Common myeloid progenitor, CD34-positive (primary cell): Measurements from ENCODE around the gene MMP17.

Source experiments
- CTCF ChIA-PET: fragments of 350-600 bp; sonication (Branson Sonifier 250); formaldehyde crosslinking; loops from one replicate; lab custom pipeline; 2021; ENCODE audit warnings: antibody characterized with exemption; lab: Charles Lee
- POLR2A ChIA-PET: fragments of 350-600 bp; sonication (Branson Sonifier 250); formaldehyde crosslinking; loops from one replicate; lab custom pipeline; 2021; ENCODE audit warnings: antibody characterized with exemption; lab: Charles Lee
- DNase-seq, 3 donors: peaks; one replicate each; pipeline versions ENCODE4 v3.0.0 to v3.0.0-alpha.2; 2013
- H3K27ac ChIP-seq, 2 experiments: 1 replicate in 1 of 2; 2 replicates in 1 of 2; pipeline ENCODE4 v1.7.0; 2013; ENCODE audit warnings: inconsistent platforms in 2 of 2, low read length in 2 of 2, mild to moderate bottlenecking in 2 of 2, low read depth in 1 of 2, moderate library complexity in 1 of 2; ENCODE audit not compliant: severe bottlenecking in 2 of 2, insufficient read depth in 1 of 2, poor library complexity in 1 of 2
- H3K27me3 ChIP-seq, 5 experiments: replicated peaks in 2 of 5; 1 replicate in 3 of 5; 2 replicates in 2 of 5; pipeline versions ENCODE4 v1.6.1 to v1.7.0; 2013; ENCODE audit warnings: low read length in 4 of 5, mild to moderate bottlenecking in 2 of 5, moderate library complexity in 2 of 5, inconsistent platforms in 1 of 5; ENCODE audit not compliant: insufficient read depth in 5 of 5, control insufficient read depth in 4 of 5
- H3K36me3 ChIP-seq, 4 experiments: 1 replicate in 2 of 4; 2 replicates in 2 of 4; pipeline versions ENCODE4 v1.6.1 to v1.7.0; 2013; ENCODE audit warnings: low read length in 3 of 4, control low read depth in 1 of 4, mild to moderate bottlenecking in 1 of 4; ENCODE audit not compliant: control insufficient read depth in 4 of 4, insufficient read depth in 4 of 4
- H3K4me1 ChIP-seq, 4 experiments: 1 replicate in 3 of 4; 2 replicates in 1 of 4; pipeline versions ENCODE4 v1.6.1 to v1.7.1; 2013; ENCODE audit warnings: low read length in 3 of 4, mild to moderate bottlenecking in 3 of 4, control low read depth in 1 of 4, inconsistent platforms in 1 of 4, moderate library complexity in 1 of 4; ENCODE audit not compliant: control insufficient read depth in 4 of 4, insufficient read depth in 4 of 4; ENCODE audit errors: control extremely low read depth in 1 of 4
- H3K4me3 ChIP-seq, 7 experiments: 1 replicate in 4 of 7; 2 replicates in 3 of 7; pipeline versions ENCODE4 v1.5.1 to v1.7.0; 2013; ENCODE audit warnings: mild to moderate bottlenecking in 7 of 7, low read length in 6 of 7, moderate library complexity in 6 of 7, inconsistent platforms in 2 of 7, low read depth in 2 of 7, control low read depth in 1 of 7; ENCODE audit not compliant: insufficient read depth in 4 of 7, control insufficient read depth in 1 of 7; ENCODE audit errors: extremely low read depth in 1 of 7
- H3K9me3 ChIP-seq, 5 experiments: 1 replicate in 4 of 5; 2 replicates in 1 of 5; pipeline versions ENCODE4 v1.6.1 to v1.7.1; 2013; ENCODE audit warnings: low read length in 4 of 5, mild to moderate bottlenecking in 2 of 5, inconsistent platforms in 1 of 5, low read depth in 1 of 5, moderate library complexity in 1 of 5; ENCODE audit not compliant: control insufficient read depth in 4 of 5, insufficient read depth in 2 of 5; ENCODE audit errors: control extremely low read depth in 1 of 5
- WGBS: methylation state at CpG from one replicate; pipeline ENCODE4 v1.1.5; 2013; ENCODE audit not compliant: insufficient coverage; 5-methylcytosine and 5-hydroxymethylcytosine counted together

MMP17 gene

GRCh38 chr12:131853832-131854797 is 25.9 kb downstream of the MMP17 start:
- no peak for DNase-seq
- Histone ChIP-seq H3K36me3 (no peaks in the 10 kb centered on the region), H3K27ac (no peak overlapping the region), H3K4me3 (no peak overlapping the region), H3K9me3 (no peaks in the 10 kb centered on the region), H3K4me1 (peaks cover 0 to 43% (median 17%) of the 10 kb centered on the region in 4 experiments), H3K27me3 (peaks cover 0 to 8% (median 0%) of the 10 kb centered on the region in 5 experiments)
- ChIA-PET CTCF (interaction anchor here (0.6 to 0.7 kb wide), 2 partner anchors 11 to 333 kb away, joined by 3 read pairs; no protein-coding TSS in a partner anchor), POLR2A (no interaction called here)
- 97% methylated on average over 32 of the region's 35 CpGs for WGBS

- Histone ChIP-seq H3K27ac (no peak overlapping the region), H3K9me3 (no peaks in the 10 kb centered on the region), H3K4me1 (peaks cover 0 to 47% (median 19%) of the 10 kb centered on the region in 4 experiments), H3K4me3 (no peak overlapping the region), H3K27me3 (peaks cover 0 to 8% (median 0%) of the 10 kb centered on the region in 5 experiments), H3K36me3 (no peaks in the 10 kb centered on the region)
- 94% methylated on average over 9 of the region's 16 CpGs for WGBS
- POLR2A ChIA-PET: no interaction called here
- no peak for DNase-seq
- CTCF ChIA-PET: no interaction called here
These were observed 26.8 kb downstream of the MMP17 start for GRCh38 chr12:131854861-131855476.

- Histone ChIP-seq H3K4me1 (peaks cover 0 to 53% (median 22%) of the 10 kb centered on the region in 4 experiments), H3K36me3 (no peaks in the 10 kb centered on the region), H3K4me3 (no peak overlapping the region), H3K9me3 (no peaks in the 10 kb centered on the region), H3K27me3 (peaks cover 0 to 8% (median 0%) of the 10 kb centered on the region in 5 experiments), H3K27ac (no peak overlapping the region)
- no peak for DNase-seq
- POLR2A ChIA-PET: no interaction called here
- CTCF ChIA-PET: no interaction called here
- WGBS: 75% methylated on average over 26 of the region's 30 CpGs
These were observed 27.4 kb downstream of the MMP17 start for GRCh38 chr12:131855521-131856142.

DNA sequence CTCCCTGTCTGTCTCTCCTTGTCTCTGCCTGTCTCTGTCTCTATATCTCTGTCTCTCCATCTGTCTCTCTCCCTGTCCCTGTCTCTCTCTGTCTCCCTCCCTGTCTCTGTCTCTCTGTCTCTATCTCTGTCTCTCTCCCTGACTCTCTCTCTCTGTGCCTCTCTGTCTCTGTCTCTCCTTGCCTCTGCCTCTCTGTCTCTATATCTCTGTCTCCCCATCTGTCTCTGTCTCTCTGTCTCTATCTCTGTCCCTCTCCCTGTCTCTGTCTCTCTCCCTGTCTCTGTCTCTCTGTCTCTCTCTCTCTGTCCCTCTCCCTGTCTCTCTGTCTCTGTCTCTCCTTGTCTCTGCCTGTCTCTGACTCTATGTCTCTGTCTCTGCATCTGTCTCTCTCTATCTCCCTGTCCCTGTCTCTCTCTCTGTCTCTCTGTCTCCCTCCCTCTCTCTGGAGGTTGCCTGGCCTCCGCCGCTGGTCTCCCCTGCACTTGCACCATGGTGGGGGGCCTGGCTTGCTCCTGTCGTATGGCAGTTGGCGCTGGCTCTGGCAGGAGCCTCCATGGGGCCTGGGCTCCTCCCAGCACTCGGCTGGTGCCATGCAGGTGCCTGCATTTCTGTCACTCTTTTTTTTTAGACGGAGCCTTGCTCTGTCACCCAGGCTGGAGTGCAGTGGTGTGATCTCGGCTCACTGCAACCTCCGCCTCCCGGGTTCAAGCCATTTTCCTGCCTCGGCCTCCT is 28.3 kb downstream of the MMP17 start:
- peaks cover 0 to 8% (median 0%) of the 10 kb centered on the region in 5 experiments for H3K27me3 ChIP-seq
- H3K4me1 ChIP-seq: peaks cover 0 to 54% (median 23%) of the 10 kb centered on the region in 4 experiments
- no peaks in the 10 kb centered on the region for H3K9me3 ChIP-seq
- ChIA-PET POLR2A (no interaction called here), CTCF (no interaction called here)
- WGBS: 97% methylated on average over 10 of the region's 10 CpGs
- no peak for DNase-seq
- H3K36me3 ChIP-seq: no peaks in the 10 kb centered on the region
- H3K27ac ChIP-seq: no peak overlapping the region
- no peak overlapping the region for H3K4me3 ChIP-seq

- ChIA-PET POLR2A (no interaction called here), CTCF (no interaction called here)
- Histone ChIP-seq H3K36me3 (no peaks in the 10 kb centered on the region), H3K9me3 (no peaks in the 10 kb centered on the region), H3K4me3 (no peak overlapping the region), H3K27me3 (peaks cover 0 to 8% (median 0%) of the 10 kb centered on the region in 5 experiments), H3K27ac (no peak overlapping the region), H3K4me1 (peaks cover 0 to 46% (median 10%) of the 10 kb centered on the region in 4 experiments)
- no peak for DNase-seq
- 91% methylated on average over 19 of the region's 21 CpGs for WGBS
These were observed 30.0 kb downstream of the MMP17 start for GRCh38 chr12:131857908-131858850.
